ENCODE results near the gene SLC9A3. TPM values are rescaled to one million over a fixed set of nuclear protein-coding genes. Genes with fewer than 3 reads are reported as not detected.

SLC9A3 gene
- total RNA-seq, 1 donor from 2014 or later: 1.6 TPM

GRCh38 chr5:527646-528628 lies 3.7 kb upstream of the SLC9A3 start:
- H3K36me3 ChIP-seq (ENCODE audit: control insufficient read depth, insufficient read depth, low read length): no peaks in the 10 kb centered on the region

GRCh38 chr5:526456-527088 lies 2.3 kb upstream of the SLC9A3 start:
- Histone ChIP-seq H3K4me3 (ENCODE audit: low read depth, low read length) (no peak overlapping the region), H3K36me3 (ENCODE audit: control insufficient read depth, insufficient read depth, low read length) (no peaks in the 10 kb centered on the region), H3K27me3 (ENCODE audit: control insufficient read depth, insufficient read depth, low read length) (peaks cover 52% of the 10 kb centered on the region)
- FAIRE-seq (no peak), DNase-seq (ENCODE audit: low read depth) (no peak)
- no peak for TF ChIP-seq CTCF (IDR thresholded peaks at IDR 0.05; ENCODE audit: insufficient read depth, low read length, severe bottlenecking)

More at GRCh38 chr5:527646-528628, 3.7 kb upstream of the SLC9A3 start:
- DNase-seq (ENCODE audit: low read depth) (no peak), FAIRE-seq (no peak)
- no peak overlapping the region for H3K4me3 ChIP-seq (ENCODE audit: low read depth, low read length)
- peaks cover 49% of the 10 kb centered on the region for H3K27me3 ChIP-seq (ENCODE audit: control insufficient read depth, insufficient read depth, low read length)
- TF ChIP-seq CTCF (IDR thresholded peaks at IDR 0.05; ENCODE audit: insufficient read depth, low read length, severe bottlenecking): no peak

DNA sequence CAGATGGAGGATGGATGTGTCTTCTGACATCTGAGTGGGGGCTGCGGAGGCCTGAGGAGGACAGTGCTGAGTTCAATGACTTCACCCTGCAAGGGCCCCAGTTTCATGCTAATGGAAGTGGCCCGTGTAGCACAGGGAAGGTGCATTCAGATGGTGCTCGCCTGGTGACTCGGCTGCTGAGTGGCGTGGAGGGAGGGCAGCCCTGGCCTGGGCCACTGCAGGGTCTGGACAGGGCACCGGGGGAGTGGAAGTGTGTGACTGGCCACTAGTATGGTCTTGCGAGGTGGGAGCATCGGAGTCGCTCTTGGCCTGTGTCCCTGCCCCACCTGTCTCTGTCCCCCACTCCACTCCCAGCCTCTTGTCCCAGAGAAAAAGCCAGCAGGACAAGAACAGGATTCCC lies 1.7 kb upstream of the SLC9A3 start:
- FAIRE-seq (no peak), DNase-seq (ENCODE audit: low read depth) (no peak)
- Histone ChIP-seq H3K4me3 (ENCODE audit: low read depth, low read length) (no peak overlapping the region), H3K36me3 (ENCODE audit: control insufficient read depth, insufficient read depth, low read length) (no peaks in the 10 kb centered on the region), H3K27me3 (ENCODE audit: control insufficient read depth, insufficient read depth, low read length) (peaks cover 48% of the 10 kb centered on the region)
- no peak for TF ChIP-seq CTCF (IDR thresholded peaks at IDR 0.05; ENCODE audit: insufficient read depth, low read length, severe bottlenecking)

GRCh38 chr5:524973-525761 lies 918 bp upstream of the SLC9A3 start:
- FAIRE-seq: no peak
- H3K4me3 ChIP-seq (ENCODE audit: low read depth, low read length): no peak overlapping the region

More at GRCh38 chr5:524973-525761, 918 bp upstream of the SLC9A3 start:
- no peak for TF ChIP-seq CTCF (IDR thresholded peaks at IDR 0.05; ENCODE audit: insufficient read depth, low read length, severe bottlenecking)
- no peaks in the 10 kb centered on the region for H3K36me3 ChIP-seq (ENCODE audit: control insufficient read depth, insufficient read depth, low read length)
- peaks cover 49% of the 10 kb centered on the region for H3K27me3 ChIP-seq (ENCODE audit: control insufficient read depth, insufficient read depth, low read length)
- no peak for DNase-seq (ENCODE audit: low read depth)
